GM18499 (cell line): ENCODE results near the gene SERPINB6.
"Not testable (repeated sequence)": the region's sequence is repeated elsewhere in the genome, so short reads cannot be mapped to it uniquely, and the experiment has no call there.

Experiments used
- ATAC-seq: cut with Tn5 transposase; IDR thresholded peaks from one replicate; pipeline ENCODE4 v1.9.1; 2021; ENCODE audit warnings: moderate number of reproducible peaks; ENCODE audit not compliant: insufficient read depth, unreplicated experiment

The SERPINB6 gene

DNA sequence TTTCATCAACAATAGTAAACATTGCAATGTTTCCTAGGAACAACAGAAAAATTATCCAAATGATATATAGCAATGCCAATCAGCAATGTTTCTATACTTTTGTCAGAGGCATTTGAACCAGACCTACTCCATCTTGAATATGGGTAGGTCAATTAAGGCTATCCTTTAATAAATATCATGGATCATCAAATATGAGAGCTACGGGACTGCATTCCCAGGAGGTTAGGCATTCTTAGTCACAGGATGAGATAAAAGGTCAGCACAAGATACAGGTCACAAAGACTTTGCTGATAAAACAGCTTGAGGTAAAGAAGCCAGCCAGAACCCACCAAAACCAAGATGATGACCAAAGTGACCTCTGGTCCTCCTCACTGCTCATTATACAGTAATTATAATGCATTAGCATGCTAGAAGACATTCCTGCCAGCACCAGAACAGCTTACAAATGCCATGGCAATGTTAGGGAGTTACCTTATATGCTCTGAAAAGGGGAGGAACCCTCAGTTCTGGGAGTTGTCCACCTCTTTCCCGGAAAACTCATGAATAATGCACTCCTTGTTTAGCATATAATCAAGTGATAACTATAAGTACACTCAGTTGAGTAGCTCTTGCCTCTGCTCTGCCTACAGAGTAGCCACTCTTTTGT is 8.6 kb upstream of the SERPINB6 start:
- no peak for ATAC-seq

- ATAC-seq, result no peak
Observed at GRCh38 chr6:2978923-2979322, 7.6 kb upstream of the SERPINB6 start.

DNA sequence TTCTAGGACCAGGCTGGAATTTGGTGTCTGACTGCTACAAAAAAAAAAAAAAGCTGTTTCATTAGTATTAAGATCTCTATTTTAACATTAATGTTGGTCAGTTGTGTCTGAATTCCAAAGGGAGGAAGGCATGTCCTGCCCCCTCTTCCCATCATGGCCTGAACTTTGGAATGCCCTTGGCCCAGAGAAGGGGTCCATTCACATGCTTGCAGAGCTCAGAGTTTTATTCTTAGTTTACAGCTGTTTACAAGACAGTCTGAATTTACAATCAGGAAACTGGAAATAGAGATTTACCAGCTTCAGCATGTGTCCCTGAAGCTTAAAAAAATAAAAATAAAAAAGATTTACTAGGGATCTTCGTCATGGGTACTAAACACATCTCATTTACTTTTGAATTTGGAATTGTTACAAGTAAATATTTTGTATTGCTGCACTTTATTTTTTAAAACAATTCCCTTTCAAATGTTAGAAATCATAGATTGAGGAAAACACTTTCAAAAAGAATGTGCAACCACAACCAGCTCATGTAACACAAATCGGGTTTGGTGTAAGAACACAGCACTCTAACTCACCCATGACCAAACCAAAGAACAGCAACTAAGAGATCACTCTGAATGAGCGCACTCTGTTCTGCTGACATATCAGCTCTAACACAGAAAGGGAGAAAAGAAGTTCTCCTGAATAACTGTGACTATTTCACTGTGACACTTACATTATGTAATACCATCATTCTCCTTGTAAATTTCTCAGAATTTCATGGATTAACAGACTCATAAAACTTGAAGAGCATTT is 6.6 kb upstream of the SERPINB6 start:
- ATAC-seq, result no peak

- ATAC-seq, result no peak
Observed at GRCh38 chr6:2977290-2977689, 5.9 kb upstream of the SERPINB6 start.

DNA sequence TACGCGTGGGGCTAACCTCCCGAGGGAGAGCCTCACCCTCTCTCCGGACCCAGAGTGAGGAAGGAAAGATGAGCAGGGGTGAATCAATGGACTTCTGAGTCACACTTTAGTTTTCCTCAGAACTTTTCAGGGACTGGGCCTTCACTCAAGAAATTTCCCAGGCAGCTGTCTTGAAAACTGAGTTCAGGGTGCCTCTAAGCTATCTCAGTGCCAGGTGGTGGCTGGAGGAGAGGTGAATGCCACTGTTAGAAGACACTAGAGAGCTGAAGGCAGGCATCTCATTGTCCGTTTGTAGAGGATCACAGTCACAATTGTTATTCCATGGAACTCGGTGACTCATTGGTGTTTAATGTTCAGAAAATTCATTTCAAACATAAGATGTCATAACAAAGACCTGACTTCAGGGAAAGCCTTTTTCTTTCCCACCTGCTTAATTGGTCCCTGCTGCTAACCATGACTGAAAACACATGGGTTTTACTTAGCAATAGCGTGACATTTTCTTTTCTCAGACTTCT is 5.3 kb upstream of the SERPINB6 start:
- ATAC-seq, result no peak

DNA sequence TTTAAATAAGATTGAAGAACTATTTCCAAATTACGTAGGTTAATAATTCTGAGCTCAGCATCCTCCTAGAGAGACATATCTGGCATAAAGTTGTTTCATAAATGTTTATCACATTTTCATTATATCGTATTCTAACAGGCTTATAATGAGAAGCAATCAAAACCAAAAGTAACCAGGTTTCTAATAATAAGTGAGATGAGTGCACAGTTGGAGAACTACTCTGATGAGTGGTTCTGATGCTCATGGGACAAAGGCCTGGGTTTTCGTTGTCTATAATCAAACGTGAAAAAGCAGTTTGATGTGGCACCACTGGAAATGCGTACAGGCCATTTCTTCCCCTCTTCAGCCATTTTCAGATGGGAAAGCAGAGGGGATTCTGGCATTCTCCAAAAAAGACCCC is 4.7 kb upstream of the SERPINB6 start:
- no peak for ATAC-seq

DNA sequence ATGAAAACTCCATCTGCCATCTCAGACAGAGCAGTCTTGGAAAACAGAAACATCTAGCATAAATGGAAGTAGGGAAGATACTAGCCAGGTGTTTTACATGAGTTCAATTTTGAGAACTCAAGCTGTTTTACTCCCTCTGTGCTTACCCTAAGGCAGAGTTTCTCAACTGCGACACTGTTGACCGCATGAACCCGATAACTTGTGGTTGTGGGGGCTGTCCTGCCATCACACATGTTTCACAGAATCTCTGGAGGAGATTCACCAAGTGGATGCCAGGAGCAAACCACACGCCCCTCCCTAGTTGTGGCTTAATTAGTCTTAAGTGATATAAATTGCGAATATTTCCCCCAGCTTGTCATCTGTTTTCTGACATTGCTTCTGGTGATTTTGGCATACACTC is 2.3 kb upstream of the SERPINB6 start:
- no peak for ATAC-seq

DNA sequence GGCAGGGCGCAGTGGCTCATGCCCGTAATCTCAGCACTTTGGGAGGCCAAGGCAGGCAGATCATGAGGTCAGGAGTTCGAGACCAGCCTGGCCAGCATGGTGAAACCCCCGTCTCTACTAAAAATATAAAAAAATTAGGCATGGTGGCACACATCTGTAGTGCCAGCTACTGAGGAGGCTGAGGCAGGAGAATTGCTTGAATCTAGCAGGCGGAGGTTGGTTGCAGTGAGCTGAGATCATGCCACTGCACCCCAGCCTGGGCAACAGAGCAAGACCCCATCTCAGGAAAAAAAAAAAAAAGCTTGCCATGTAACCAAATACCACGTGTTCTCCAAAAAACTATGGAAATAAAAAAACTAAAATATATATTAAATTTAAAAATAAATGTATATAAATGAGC is 1.8 kb upstream of the SERPINB6 start:
- not testable (repeated sequence) for ATAC-seq

DNA sequence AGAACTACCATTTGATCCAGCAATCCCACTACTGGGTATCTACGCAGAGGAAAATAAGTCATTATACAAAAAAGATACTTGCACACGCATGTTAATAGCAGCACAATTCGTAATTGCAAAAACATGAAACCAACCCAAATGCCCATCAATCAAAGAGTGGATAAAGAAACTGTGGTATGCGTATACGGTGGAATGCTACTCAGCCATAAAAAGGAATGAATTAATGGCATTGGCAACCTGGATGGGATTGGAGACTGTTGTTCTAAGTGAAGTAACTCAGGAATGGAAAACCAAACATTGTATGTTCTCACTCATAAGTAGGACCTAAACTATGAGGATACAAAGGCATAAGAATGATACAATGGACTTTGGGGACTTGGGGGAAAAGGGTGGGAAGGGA is 1.3 kb upstream of the SERPINB6 start:
- not testable (repeated sequence) for ATAC-seq

GRCh38 chr6:2972219-2972487 is 786 bp upstream of the SERPINB6 start:
- not testable (repeated sequence) for ATAC-seq

- ATAC-seq, result no peak
Observed at GRCh38 chr6:2970753-2971419, 481 bp downstream of the SERPINB6 start.

DNA sequence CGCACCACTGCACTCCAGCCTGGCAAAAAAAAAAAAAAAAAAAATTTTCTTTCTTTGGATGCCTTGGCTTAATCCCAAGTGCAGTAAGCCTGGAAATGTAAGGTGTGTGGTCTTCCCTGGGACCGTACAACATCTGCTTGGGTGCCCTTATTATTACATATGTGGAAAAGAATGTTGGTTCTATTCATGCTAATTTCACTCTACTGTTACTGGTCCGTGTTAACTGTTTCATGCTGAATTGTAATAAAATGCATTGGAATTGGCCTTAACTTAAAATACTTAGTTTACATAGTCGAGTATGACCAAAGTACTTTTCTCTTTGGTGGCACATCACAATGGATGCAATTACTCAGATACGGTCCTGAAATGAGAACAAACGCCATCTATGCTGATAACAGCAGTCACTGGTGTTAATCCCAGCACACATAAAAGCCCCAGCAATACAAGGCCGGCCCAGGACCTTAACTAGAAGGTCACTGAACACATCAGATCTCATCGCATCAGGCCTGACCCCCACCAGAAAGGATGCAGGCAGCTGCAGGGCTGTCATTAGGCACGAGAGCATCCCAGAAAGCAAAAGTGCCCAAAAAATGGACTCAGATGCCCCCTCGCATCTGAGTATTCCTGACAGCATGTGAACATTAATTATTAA is 1.2 kb downstream of the SERPINB6 start:
- ATAC-seq, result no peak

DNA sequence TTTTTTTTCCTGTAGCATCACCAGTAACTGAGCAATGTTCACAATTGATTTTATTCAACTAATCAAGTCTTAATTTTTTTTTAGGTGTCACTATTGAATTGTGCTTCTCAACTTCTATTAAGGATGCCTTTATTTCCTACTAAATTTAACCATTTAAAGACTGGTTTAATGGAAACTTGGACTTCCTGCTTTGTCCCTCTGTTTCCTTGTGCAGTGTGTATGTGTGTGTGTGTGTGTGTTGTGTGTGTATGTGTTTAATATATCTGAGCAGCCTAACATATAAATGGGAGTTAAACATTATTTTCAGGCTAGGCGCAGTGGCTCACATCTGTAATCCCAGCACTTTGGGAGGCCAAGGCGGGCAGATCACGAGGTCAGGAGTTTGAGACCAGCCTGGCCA is 1.8 kb downstream of the SERPINB6 start:
- ATAC-seq, result no peak

- no peak for ATAC-seq
Observed at GRCh38 chr6:2968600-2969135, 2.7 kb downstream of the SERPINB6 start.

- ATAC-seq, result no peak
Observed at GRCh38 chr6:2967936-2968335, 3.4 kb downstream of the SERPINB6 start.

DNA sequence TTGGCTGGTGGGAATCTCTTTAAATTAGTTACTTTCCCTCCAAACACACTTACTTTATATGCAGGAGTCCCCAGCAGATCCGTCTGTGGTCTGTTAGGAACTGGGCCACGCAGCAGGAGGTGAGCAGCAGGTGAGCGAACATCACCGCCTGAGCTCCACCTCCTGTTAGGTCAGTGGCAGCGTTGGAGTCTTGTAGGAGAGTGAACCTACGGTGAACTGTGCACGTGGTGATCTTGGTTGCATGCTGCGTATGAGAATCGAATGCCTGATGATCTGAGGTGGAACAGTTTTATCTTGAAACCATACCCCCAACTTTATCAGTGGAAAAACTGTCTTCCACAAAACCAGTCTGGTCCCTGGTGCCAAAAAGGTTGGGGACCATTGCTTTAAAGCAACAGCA is 5.0 kb downstream of the SERPINB6 start:
- ATAC-seq, result no peak

DNA sequence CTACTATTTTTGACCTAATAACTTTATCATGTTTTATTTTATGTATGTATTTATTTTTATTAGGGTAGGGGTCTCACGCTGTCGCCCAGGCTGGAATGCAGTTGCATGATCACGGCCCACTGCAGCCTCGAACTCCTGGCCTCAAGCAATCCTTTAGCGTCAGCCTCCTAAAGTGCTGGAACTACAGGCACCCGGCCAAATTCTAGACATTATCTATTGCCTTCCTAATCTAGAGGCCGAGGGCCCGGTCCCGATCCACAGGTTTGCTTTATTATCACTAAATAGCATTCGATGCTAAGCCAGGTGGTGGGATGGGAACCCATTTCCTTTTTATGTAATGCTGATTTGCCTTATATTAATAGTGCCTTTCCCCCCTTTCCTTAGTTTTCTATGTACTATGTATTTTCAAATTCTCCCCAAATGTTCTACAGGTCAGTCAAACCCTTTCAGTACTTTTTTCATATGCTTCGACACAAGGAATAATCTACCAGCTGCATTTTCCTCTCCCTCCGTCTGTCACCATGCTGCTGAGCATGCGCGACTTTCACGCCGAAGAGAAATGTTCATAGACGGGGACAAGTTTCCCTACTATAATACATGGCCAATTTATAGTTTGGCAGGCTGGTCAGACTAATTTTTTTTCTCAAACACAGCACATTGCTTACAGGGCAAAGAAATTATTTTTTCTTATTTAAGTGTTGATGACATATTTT is 6.4 kb downstream of the SERPINB6 start:
- no peak for ATAC-seq

DNA sequence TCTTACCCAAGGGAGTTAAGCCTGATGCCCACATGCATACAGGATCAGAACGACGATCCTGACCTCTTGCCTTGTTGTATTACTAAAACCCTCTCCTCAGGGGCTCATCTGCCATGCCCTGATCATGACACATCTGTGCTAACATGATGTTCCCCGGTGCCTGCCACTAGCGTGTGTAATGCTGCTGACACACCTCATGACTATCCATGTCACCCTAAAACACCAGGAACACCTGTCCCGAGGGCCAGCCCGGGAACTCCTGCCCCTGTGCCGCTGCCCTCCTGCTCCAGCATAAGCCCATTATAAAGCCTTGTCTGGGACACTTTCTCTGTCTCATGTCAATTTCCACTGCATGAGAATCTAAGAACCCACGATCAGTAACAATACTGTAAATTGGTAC is 7.6 kb downstream of the SERPINB6 start:
- ATAC-seq, result no peak

DNA sequence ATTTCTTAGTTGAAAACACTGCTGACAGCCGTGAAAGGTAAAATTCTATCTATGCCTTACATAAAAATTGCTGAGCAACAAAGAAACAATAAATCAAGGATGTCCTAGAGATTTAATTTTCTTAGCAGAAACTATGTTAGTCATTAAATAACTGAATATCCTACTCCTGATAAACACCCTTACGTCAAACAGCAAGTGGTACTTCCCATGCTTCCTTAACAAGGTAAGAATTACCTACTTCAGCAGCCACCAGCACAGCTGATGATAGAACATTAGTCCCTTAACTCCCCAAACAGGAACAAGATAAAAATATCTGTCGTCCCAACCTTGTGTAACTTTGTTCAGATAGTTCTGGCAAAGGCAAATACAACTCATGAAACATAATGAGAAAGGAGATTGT is 8.7 kb downstream of the SERPINB6 start:
- no peak for ATAC-seq

DNA sequence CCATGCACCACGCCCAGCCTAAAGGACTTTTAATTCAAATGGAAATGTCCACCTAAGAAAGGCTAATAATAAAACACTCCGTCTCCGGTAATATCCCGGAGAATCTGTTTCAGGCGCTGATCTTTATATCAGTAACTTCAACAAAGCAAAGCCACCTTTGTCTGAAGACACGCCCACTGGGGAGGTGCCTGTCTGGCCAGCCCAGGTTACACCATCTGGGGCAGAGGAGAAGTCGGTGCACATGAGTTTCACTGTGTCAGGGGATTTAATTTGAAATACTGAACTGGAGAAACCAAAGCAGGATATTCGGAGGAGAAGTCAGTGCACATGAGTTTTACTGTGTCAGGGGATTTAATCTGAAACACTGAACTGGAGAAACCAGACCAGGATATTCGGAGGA is 9.4 kb downstream of the SERPINB6 start:
- ATAC-seq, result no peak
